SU-DHL-6 (cell line): ENCODE data around the gene PARP3.

Experiments
- CTCF ChIP-seq: fragments of 200-600 bp; sonication (generic); IDR thresholded peaks from one replicate; pipeline ENCODE4 v1.5.1; 2017; ENCODE audit warnings: antibody characterized with exemption, mild to moderate bottlenecking, low read length, moderate library complexity; ENCODE audit not compliant: insufficient read depth, poor library complexity, severe bottlenecking
- EZH2phosphoT487 ChIP-seq: fragments of 200-600 bp; sonication (generic), shearing (Covaris generic); conservative IDR thresholded peaks from 2 replicates; pipeline ENCODE4 v1.6.1; 2018; ENCODE audit warnings: mild to moderate bottlenecking, antibody characterized with exemption, low read length, moderate library complexity, mixed read lengths

GRCh38 chr3:51957520-51958205, 15.5 kb downstream of the PARP3 start:
- no peak for TF ChIP-seq CTCF
- TF ChIP-seq EZH2phosphoT487, result no peak
